Fibroblast of skin of left quadriceps (primary cell): ENCODE results near the gene HSPG2.

Experiments used
- DNase-seq, 2 experiments: peaks; one replicate each; pipeline ENCODE4 v3.0.0-alpha.2; 2013; ENCODE audit warnings: low read depth in 2 of 2

Gene HSPG2

GRCh38 chr1:21824926-21825325 is 112.2 kb downstream of the HSPG2 start:
- DNase-seq, result no peak

DNA sequence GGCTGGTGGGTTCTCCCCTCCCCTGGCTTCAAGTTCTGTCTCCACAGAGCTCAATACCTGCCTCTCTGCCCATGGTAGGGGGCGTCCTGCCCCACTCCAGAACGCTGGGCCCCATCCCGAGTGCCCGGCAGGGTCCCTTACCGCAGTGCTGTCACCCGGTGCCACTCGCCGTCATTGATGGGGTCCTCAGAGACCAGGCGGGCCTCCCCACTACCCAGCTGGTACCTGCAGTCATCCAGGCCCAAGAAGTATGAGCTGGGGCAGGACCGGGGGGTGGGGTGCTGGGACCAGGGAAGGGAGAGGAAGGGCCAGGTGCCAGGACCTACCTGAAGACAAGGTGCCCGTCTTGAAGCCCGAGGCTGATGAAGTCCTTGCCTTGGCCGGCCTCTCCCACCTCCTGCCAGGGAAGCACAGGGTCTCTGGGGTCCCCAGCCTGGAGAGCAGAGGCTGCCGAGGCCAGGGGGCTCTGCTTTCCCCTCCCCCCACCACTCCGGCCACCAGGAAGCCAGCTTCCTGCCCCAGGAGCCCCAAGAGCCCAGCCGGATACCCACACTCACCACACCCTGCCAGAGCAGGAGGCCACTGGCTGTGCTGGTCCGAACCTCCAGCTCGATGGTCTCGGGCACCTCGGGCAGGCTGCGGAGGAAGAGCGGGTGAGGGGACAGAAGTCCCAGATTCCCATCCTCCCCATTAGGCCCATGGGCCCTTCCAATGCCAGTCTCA is 113.0 kb downstream of the HSPG2 start:
- DNase-seq, result no peak

- no peak for DNase-seq
Observed at GRCh38 chr1:21823206-21823979, 113.7 kb downstream of the HSPG2 start.

DNA sequence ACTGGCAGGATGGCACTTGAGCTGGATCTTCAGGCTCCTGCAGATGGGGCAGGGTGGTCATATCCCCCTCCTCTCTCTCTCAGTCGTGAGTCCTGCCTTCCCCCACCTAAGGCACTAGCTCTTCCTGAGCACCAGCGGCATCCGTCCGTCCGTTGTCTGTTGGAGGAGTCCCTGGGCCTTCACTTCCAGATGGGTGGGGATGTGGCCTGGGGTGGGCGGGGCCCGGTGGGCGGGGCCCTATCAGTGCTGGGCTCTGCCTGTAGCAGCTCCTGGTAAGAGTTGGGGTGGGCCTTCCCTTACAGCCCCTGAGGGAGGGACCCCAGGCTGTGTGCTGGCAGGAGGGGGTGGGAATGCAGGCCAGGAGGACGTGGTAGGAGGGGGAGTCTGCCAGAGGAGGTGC is 114.8 kb downstream of the HSPG2 start:
- no peak for DNase-seq

DNA sequence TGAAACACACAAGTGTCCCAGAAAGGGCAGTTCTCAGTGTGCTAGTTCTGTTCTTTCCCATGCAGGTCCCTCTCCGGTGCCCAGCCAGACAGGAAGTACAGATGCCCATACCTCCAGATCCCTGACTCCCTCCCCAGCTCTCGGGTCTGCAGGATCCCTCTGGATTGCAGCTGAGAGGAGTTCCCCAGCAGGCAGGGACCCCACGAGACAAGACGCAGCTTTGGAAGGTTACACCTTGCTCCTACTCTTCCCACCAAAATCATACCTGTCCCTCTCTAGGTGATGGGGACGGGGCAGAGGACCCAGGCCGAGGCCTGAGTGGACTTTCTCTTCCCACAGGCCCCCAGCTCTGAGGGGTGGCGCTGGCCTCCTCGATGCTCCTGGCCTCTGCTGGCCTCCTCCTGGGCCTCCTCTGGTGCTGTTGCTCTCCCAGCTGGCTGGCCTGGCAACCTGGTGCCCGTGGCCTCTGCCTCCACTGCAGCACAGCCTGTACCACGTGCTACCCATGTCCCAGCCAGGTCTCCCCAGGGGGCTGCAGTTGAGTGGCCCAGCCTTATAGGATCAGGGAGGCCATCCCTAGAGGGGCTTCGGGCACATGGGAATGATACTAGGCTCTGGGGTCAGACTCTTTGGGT is 115.6 kb downstream of the HSPG2 start:
- DNase-seq, result no peak

DNA sequence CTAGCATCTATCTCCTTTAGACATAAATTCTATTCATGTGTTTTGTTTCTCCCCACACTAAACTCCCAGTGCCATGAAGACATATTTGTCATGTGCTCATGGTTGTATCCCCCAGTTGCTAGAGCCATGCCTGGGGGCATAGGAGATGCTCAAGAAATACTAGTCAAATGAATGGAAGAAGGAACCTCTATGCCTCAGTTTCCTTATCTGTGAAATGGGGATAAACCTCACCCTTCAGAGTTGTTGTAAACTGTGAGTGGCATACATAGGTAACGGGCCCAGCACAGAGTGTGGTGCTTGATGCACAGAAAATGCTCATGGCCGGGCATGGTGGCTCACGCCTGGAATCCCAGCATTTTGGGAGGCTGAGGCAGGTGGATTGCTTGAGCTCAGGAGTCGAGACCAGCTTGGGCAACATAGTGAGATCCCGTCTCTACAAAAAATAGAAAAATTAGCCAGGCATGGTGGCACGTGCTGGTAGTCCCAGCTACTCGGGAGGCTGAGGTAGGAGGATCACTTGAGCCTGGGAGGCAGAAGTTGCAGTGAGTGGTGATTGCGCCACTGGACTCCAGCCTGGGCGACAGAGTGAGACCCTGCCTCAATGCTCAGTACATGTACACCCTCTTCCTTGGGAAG is 116.4 kb downstream of the HSPG2 start:
- DNase-seq, result no peak

DNA sequence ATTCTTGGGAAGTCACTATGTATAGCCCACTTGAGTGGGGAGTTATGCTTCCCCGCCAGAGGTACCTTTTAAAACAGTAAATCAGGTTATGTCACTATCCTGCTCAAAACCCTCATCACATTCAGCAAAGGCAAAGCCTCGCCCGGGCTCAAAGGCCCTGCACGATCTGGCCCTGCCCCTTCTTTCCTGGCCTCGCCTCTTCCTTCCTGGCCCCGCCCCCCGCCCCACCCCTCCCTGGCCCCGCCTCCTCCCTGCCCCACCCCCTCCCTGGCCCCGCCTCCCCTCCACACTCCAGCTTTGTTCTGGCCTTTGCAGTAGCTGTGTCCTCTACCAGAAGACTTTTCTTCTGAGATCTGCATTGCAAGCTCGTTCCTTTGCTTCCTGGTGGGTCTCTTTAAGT is 118.5 kb downstream of the HSPG2 start:
- no peak for DNase-seq

- DNase-seq, result peak in 1 of 2 experiments; percentile 5
Observed at GRCh38 chr1:21816602-21817302, 120.4 kb downstream of the HSPG2 start.

- DNase-seq, result no peak
Observed at GRCh38 chr1:21815724-21816321, 121.3 kb downstream of the HSPG2 start.

DNA sequence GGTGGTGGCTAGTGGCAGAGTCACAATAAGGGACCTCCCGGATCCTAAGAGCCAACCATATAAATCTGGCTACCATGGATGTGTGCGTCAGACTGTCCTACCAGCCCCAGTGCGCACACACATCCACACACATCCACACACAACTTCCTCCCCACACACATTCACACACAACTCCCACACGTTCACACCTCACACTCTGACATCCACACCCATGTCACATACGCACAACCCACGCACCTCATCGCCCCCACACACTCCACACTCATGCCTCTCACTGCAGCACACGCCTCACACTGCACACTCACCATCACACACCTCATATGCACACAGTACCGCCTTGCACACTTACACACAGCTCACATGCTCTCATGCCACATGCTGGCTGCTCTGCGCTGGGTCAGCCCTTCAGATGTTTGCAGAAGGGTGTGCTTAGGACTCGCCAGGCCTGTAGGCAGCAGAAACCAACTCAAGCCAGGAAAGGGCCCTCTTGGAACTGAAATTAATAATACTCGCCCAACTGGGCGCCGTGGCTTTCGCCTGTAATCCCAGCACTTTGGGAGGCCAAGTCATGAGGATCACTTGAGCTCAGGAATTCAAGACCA is 122.0 kb downstream of the HSPG2 start:
- no peak for DNase-seq

GRCh38 chr1:21814241-21814918 is 122.7 kb downstream of the HSPG2 start:
- no peak for DNase-seq

GRCh38 chr1:21813542-21813941 is 123.6 kb downstream of the HSPG2 start:
- DNase-seq, result no peak

DNA sequence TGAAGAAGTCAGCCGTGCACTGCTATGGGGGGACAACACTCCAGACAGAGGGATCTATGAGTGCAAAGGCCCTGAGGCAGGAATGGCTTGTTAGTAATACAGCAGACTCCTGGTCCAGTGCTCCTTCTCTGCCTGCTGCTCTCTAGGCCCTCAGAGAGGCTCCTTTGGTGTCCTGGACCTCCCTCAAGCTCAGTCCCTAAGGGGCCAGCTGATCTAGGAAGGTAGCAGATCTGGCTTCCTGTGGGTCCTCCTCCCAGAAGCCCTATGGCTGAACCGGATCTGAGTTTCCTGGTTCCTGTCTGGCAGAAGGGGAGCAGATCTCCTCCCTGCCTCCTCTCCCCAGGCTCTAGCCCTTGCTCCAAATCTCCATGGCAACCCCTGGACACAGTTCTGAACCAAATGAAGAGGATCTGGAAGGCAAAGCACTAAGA is 125.2 kb downstream of the HSPG2 start, which contains the start of gene LDLRAD2:
LDLRAD2 (plus strand) TSS at position 391 of the 431 bp plus-strand sequence. CDS start 187 bp downstream, outside the sequence.
- no peak for DNase-seq

- DNase-seq, result no peak
Observed at GRCh38 chr1:21804536-21804935, 132.6 kb downstream of the HSPG2 start.

DNA sequence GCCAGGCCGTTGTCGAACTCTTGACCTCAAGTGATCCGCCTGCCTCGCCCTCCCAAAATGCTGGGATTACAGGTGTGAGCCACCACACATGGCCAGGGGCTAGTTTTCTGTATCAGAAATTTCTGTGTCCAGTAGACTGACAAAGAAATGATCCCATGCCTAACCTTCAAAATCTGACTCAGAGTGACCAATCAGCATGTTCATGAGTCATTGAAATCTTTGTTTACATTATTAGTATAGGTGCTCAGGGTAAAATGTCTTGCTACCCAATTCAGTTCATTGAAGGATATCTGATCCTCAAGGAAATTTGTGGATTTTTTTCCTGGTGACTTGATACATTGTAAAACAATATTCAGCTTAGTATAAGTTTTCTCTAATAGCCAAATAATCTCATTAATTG is 136.0 kb downstream of the HSPG2 start:
- no peak for DNase-seq

- DNase-seq, result no peak
Observed at GRCh38 chr1:21799730-21800129, 137.4 kb downstream of the HSPG2 start.

DNA sequence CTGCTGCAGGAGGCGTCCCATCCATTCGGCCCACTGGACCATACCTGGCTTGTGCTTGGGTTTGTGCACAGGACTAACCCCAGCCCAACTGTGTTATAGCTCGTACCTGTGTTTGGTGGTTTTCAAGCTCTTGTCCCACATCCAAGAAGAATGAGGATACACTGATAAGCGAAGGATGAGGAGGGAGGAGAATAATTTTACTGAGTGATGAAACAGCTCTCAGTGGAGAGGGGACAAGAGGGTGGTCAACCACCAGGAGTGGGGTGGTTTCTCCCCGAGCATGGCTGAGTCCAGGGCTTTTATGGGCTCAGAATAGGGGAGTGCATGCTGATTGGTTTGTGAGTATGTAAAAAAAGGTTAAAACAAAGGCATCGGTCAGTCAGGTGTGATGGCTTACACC is 142.0 kb downstream of the HSPG2 start:
- DNase-seq, result no peak

DNA sequence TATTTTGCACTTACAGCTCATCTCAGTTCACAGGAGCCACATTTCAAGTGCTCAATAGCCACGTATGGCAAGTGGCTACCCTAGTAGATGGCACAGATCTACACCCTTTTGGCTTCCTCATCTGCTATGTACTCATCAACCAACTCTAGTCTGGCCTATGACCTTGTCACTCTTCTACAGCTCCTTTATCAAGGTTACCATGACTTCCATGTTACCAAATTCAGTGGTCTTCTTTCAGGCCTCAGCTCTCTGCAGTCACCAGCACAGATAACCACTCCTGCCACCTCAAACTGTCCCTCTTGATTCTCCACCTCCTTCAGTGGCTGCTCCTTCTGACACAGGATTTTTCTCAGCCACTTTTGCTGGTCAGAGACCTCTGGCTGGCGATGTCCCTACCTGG is 142.5 kb downstream of the HSPG2 start:
- DNase-seq, result no peak

DNA sequence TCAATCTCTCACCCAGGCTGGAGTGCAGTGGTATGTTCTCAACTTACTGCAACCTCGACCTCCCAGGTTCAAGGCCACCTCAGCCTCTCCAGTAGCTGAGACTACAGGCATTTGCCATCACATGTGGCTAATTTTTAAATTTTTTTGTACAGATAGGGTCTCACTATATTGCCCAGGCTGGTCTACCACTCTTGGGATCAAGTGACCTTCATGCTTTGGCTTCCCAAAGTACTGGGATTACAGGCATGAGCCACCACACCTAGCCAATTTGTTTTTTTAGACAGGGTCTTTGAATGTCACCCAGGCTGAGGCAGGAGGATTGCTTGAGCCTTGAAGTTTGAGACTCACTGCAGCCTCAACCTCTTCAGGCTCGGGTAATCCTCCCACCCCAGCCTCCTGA is 144.0 kb downstream of the HSPG2 start:
- no peak for DNase-seq

- no peak for DNase-seq
Observed at GRCh38 chr1:21786640-21787039, 150.5 kb downstream of the HSPG2 start.
